Stomach smooth muscle (tissue), 2 donors: ENCODE results near the gene RPS6KB1.
A peak's percentile ranks its signal among the peaks of the same experiment; 100 is the strongest.
"Not testable (repeated sequence)": the region's sequence is repeated elsewhere in the genome, so short reads cannot be mapped to it uniquely, and the experiment has no call there.

Source experiments
- H3K27ac ChIP-seq: one replicate; pipeline ENCODE4 v1.7.0; 2013; ENCODE audit warnings: mild to moderate bottlenecking, low read length, inconsistent platforms
- H3K27me3 ChIP-seq, 2 donors: one replicate each; pipeline ENCODE4 v1.7.0; 2013; ENCODE audit warnings: low read length in 2 of 2; ENCODE audit not compliant: insufficient read depth in 2 of 2, control insufficient read depth in 1 of 2
- H3K36me3 ChIP-seq, 2 donors: one replicate each; pipeline ENCODE4 v1.7.0; 2013; ENCODE audit warnings: low read length in 2 of 2; ENCODE audit not compliant: control insufficient read depth in 2 of 2, insufficient read depth in 2 of 2
- H3K4me1 ChIP-seq: one replicate; pipeline ENCODE4 v1.7.0; 2013; ENCODE audit warnings: low read length; ENCODE audit not compliant: control insufficient read depth, insufficient read depth
- H3K4me3 ChIP-seq, 2 donors: one replicate each; pipeline ENCODE4 v1.7.0; 2013; ENCODE audit warnings: low read length in 2 of 2
- H3K9ac ChIP-seq, 2 donors: one replicate each; pipeline ENCODE4 v1.7.0; 2013; ENCODE audit warnings: low read length in 2 of 2, mild to moderate bottlenecking in 1 of 2
- H3K9me3 ChIP-seq, 2 donors: one replicate each; pipeline ENCODE4 v1.7.0; 2013; ENCODE audit warnings: low read length in 2 of 2; ENCODE audit not compliant: control insufficient read depth in 2 of 2
- donor health status: healthy.
- donor health status: Pancreatic carcinoma.

Gene RPS6KB1

DNA sequence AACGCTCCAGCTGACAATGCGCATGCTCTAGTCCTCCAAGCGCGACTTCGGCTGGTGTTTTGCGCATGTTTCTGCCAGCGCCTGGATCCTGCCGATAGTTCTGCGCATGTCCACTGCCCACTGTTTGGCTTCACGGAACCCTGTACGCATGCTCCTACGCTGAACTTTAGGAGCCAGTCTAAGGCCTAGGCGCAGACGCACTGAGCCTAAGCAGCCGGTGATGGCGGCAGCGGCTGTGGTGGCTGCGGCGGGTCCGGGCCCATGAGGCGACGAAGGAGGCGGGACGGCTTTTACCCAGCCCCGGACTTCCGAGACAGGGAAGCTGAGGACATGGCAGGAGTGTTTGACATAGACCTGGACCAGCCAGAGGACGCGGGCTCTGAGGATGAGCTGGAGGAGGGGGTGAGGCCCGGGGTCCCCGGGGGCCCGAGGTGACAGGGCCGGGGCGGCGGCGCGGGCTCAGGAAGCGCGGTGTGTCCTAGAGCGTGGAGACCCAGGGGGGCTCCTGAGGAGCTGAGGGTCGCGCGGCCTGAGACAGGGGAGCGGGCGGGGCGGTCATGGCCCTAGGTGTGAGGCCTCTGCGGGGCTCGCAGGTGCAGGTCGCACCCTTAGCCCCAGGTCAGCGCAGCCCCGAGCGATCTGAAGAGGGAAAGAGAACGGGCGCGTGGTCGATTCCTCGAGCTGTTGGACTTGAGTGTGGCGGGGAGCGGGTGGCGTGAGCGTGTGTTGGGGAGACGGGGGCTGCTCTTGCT is at the start of gene RPS6KB1, which contains the start of gene TUBD1:
Gene RPS6KB1, plus strand, starts transcription at position 198 of the 752 bp plus-strand sequence. Its CDS starts 64 bp downstream, at position 262.
Gene TUBD1, minus strand, starts transcription at position 20 of the 752 bp plus-strand sequence. CDS start 1,941 bp downstream, outside the sequence.
- peaks cover 0 to 7% of the 10 kb centered on the region in 2 donors for H3K36me3 ChIP-seq
- peak within 1 kb of the TSS; percentile 89 for H3K27ac ChIP-seq
- H3K4me3 ChIP-seq, result peak within 1 kb of the TSS; percentile 74 to 92
- H3K9ac ChIP-seq, result peak within 1 kb of the TSS; percentile 87 to 97
- H3K4me1 ChIP-seq, result peaks cover 14% of the 10 kb centered on the region
- H3K9me3 ChIP-seq, result no peaks in the 10 kb centered on the region
- no peaks in the 10 kb centered on the region for H3K27me3 ChIP-seq

DNA sequence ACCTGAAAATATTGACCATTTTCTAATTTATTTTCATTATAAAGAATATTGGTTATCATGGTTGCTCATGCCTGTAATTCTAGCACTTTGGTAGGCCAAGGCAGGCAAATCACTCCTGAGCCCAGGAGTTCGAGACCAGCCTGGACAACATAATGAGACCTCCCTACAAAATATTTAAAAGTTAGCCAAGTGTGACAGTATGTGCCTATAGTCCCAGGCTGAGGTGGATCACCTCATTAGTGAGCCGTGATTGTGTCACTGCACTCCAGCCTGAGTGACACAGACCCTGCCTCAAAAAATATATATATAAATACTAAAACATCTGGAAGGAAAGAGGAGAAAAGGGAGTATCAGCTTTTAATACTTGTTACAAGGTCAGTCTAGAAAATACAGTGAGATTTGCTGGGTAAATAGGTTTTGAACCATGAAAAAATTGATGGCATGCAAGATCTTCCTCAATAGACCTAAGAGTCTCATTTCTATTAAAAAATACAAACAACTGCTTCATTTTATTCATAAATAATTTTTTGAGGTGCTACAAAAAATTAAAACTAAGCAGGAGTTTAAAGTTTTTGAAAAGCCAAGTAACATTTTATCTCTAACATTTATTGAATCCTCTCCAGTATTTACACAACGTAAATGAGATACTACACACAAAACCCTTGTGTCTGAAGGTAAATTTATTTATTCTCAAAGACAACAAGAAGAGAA is 47.9 kb upstream of the RPS6KB1 start:
- H3K9me3 ChIP-seq, result no peaks in the 10 kb centered on the region
- H3K9ac ChIP-seq, result no peak overlapping the region
- H3K4me1 ChIP-seq, result peaks cover 21% of the 10 kb centered on the region
- H3K27me3 ChIP-seq, result no peaks in the 10 kb centered on the region
- H3K27ac ChIP-seq, result peak overlapping the region; percentile 87
- no peak overlapping the region for H3K4me3 ChIP-seq
- H3K36me3 ChIP-seq, result peaks cover 3 to 15% of the 10 kb centered on the region in 2 donors

DNA sequence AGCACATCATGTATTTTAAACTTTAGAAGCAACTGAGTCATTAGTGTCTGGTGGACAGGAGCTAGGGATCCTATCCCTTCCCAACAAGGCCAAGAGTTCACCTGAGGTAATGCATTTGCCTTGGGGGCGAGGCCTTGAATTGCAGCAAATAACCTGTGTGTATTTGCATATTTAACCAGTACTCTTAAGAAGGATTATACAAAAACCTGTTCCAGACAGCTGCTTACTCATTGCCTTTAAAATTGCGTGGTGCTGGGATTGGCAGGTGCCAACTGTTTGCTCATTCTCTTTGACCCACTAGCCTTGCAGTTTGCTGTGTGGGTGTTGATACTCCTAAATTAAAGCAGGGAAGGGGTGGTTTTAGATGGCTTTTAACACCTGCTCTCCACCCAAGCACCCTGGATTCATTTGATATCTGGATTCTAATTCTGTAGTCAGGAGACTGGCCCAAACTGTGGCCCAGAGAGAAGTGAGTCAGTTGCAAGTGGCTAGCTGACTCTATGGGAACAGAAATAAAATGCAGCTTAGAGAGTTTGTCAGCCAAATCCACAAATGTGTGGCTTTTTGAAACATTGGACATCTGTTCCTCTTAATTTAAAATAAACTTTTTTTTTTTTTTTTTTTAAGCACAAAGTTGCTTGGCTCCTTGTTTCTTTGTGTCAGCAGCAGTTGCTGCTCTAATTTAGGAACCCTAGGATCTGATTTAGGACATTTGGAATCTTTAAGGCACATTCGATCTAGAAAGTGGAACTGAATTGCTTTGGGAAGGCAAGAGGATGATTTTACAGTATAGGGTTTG is 47.1 kb upstream of the RPS6KB1 start:
- H3K9ac ChIP-seq, result peak overlapping the region; percentile 31 to 64
- H3K36me3 ChIP-seq, result peaks cover 0 to 7% of the 10 kb centered on the region in 2 donors
- H3K9me3 ChIP-seq, result no peaks in the 10 kb centered on the region
- H3K4me1 ChIP-seq, result peaks cover 21% of the 10 kb centered on the region
- peak overlapping the region; percentile 17 to 54 for H3K4me3 ChIP-seq
- H3K27ac ChIP-seq, result peak overlapping the region; percentile 87
- H3K27me3 ChIP-seq, result no peaks in the 10 kb centered on the region

DNA sequence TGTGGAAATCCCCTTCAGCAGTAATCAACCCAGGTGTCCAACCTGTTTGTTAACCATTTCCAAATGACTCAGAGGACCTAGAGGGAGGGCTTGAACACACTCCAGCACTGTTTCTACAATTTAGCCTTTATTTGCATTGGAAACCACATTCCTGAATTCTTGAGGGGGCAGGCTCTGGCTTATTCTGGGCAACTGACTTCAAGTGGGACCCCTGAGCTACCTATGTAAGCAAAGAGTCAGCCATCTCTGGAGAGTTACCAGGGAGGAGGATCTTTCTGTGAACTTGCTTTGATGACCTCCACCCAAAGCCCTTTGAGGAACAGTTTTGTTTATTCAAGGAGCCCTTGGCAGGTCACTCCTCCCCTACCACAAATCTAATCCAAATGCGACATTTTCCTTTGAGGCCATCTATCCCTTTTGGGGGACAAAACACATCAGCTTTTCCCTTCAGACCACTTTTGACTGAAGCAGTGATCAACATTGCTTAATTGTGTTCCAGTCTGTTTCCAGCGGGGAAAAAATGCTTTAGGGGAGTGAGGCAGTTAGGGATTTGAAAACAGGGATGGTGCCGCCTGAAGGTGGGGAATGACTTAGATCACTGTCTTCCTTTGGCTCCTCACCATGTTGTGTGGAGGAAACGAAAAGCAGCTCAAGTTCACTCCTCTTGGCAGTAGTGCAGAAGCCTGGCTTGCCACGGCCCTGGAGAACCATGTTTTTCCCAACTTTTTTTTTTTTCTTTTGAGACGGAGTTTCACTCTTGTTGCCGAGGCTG is 46.3 kb upstream of the RPS6KB1 start:
- Histone ChIP-seq H3K27me3 (no peaks in the 10 kb centered on the region), H3K4me1 (peaks cover 27% of the 10 kb centered on the region), H3K36me3 (peaks cover 0 to 3% of the 10 kb centered on the region in 2 donors), H3K27ac (peak overlapping the region; percentile 87), H3K9ac (peak overlapping the region; percentile 31 to 64), H3K4me3 (peak overlapping the region; percentile 17 to 54), H3K9me3 (no peaks in the 10 kb centered on the region)

DNA sequence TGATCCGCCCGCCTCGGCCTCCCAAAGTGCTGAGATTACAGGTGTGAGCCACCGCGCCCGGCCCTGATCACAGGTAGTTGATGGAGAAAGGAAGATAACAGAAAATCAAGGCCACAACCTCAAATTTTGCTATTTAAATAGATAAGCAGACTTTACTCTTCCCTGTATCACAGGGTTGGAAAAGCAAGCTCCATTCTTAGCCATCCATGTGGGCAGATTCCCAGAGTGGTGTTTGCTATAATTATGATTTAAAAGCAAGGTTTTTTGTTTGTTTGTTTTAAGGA is 44.6 kb upstream of the RPS6KB1 start:
- Histone ChIP-seq H3K9me3 (no peaks in the 10 kb centered on the region), H3K4me3 (no peak overlapping the region), H3K27me3 (no peaks in the 10 kb centered on the region), H3K4me1 (peaks cover 33% of the 10 kb centered on the region), H3K9ac (no peak overlapping the region), H3K27ac (no peak overlapping the region), H3K36me3 (no peaks in the 10 kb centered on the region)

DNA sequence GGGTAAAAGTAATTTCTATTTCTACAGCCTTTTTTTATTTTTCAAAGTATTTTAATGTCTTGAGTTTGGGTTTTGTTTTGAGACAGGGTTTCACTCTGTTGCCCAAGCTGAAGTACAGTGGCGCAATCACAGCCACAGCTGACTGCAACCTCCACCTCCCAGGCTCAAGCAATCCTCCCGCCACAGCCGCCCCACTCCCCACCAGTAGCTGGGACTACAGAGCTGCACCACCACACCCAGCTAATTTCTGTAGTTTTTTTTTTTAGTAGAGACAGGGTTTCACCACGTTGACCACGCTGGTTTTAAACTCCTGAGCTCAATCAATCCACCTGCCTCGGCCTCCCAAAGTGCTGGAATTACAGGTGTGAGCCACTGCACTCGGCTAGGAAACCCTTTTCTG is 44.1 kb upstream of the RPS6KB1 start:
- Histone ChIP-seq H3K4me3 (no peak overlapping the region), H3K9me3 (no peaks in the 10 kb centered on the region), H3K27ac (no peak overlapping the region), H3K4me1 (peaks cover 33% of the 10 kb centered on the region), H3K27me3 (no peaks in the 10 kb centered on the region), H3K36me3 (no peaks in the 10 kb centered on the region), H3K9ac (no peak overlapping the region)

DNA sequence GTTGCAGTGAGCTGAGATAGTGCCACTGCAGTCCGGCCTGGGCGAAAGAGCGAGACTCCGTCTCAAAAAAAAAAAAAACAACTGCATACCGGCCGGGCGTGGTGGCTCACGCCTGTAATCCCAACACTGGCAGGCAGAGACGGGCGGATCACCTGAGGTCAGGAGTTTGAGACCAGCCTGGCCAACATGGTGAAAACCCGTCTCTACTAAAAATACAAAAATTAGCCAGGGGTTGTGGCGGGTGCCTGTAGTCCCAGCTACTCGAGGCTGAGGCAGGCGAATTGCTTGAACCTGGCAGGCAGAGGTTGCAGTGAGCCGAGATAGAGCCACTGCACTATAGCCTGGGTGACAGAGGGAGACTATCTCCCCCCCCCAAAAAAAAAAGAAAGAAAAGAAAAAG is 42.6 kb upstream of the RPS6KB1 start:
- not testable (repeated sequence) for H3K27ac ChIP-seq, H3K4me3 ChIP-seq, H3K9me3 ChIP-seq, H3K27me3 ChIP-seq, H3K36me3 ChIP-seq, H3K9ac ChIP-seq
- peaks cover 33% of the 10 kb centered on the region for H3K4me1 ChIP-seq

DNA sequence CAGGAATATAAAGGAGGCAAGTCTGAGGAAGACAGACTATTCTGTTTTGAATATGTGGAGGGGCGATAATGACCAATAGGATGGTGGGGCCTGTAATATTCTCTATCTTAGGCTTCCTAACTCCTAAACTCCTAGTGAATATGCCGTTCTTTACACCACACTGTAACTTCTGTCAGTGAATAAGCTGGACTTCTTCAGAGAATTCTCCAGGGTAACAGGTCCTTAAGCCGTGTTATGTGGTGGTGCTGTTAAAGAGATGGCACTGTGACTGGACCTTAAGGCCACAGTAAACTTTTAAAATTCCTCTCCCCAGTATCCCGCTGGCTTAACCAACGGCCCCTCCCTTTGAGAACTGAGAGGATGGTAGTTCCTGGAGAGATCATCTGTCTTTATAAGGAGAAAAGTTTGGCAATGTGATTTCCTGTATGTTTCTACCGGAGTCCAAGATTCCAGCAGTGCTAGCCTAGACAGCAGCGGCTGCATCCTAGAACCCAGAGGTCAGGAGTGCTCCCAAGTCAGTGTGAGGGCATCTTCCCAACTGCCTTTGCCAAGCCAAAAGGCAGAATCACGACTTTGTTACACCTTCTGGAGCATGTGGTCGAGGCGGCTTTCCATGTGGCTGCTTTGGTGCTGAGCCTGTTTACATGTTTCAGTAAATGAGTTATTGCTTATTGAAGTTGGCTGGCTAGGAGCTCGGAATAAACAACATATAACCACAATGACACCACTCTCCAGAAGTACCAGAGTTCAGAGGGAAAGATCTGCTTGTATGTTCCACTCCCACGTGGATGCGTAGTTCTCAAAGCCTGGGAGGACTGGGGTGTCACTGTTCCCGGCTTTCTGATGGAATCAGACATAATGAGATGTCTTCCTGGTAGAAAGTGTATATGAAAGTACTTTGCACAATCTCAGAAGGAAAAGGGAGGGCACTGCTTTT is 41.2 kb upstream of the RPS6KB1 start:
- H3K9me3 ChIP-seq, result no peaks in the 10 kb centered on the region
- H3K27ac ChIP-seq, result peak overlapping the region; percentile 31
- peak overlapping the region in 1 of 2 donors; percentile 37 for H3K9ac ChIP-seq
- H3K36me3 ChIP-seq, result no peaks in the 10 kb centered on the region
- H3K4me3 ChIP-seq, result peak overlapping the region in 1 of 2 donors; percentile 29
- H3K4me1 ChIP-seq, result peaks cover 20% of the 10 kb centered on the region
- no peaks in the 10 kb centered on the region for H3K27me3 ChIP-seq

DNA sequence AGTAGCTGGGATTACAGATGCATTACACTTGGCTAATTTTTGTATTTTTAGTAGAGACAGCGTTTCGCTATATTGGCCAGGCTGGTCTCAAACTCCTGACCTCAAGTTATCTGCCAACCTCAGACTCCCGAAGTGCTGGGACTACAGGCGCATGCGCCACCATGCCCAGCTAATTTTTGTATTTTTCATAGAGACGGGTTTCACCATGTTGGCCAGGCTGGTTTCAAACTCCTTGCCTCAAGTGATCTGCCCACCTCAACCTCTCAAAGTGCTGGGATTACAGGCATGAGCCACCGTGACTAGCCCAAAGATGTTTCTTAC is 40.1 kb upstream of the RPS6KB1 start:
- peaks cover 11% of the 10 kb centered on the region for H3K4me1 ChIP-seq
- not testable (repeated sequence) for H3K4me3 ChIP-seq, H3K27ac ChIP-seq, H3K36me3 ChIP-seq, H3K27me3 ChIP-seq, H3K9me3 ChIP-seq, H3K9ac ChIP-seq
